DMS53 treated with DMSO at 0.1 percent for 48 hours (cell line): ENCODE measurements around the gene TMEM198.

Experiments used
- DNase-seq: peaks from one replicate; lab custom pipeline; 2025; ENCODE audit not compliant: unreplicated experiment; lab: John Stamatoyannopoulos, UW

TMEM198 gene

DNA sequence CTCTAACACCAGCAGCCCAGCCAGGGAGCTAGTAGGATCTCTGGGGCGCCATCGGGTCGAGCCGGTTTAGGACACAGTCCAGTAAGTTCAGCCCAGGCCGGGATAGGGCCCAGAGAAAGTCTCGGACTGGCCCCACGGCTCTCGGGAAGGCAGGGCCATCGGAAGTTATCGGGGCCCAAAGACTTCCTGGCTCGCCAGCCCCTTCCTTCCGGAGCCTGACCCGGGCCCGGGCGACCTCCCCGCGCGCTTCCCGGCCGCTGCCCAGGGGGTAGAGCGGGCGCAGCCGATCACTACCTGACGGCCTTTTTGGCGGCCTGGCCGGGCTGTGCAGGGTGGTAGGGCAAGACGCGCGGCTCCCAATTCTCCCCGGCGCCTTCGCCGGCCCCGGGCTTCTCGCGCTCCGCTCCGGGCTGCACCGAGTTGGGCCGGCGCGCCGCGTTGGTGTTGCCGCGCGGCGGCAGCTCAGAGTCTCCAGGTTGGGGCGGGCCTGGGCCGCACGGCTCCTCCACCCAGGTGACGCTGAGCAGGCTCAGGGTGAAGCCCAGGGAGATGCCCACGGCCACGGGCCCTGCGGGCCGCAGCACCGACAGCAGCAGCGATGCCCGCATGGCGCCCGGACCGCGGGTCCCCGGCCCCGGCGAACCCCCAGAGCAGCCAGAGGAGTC, 765 bp upstream of the TMEM198 start:
- peak; percentile 14 for DNase-seq

DNA sequence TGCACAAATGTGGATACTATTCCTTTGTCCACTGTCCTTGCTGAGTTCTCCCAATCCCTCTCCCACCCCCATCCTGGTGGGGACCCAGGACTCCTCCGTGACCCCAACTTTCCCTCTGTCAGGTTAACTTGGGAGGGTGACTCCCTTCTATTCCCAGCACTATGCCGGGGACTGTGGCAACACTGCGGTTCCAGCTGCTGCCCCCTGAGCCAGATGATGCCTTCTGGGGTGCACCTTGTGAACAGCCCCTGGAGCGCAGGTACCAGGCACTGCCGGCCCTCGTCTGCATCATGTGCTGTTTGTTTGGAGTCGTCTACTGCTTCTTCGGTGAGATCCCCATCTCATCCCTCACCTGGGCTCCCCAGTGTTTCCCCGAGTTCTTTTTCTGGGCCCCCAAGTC, 739 bp downstream of the TMEM198 start:
- no peak for DNase-seq

DNA sequence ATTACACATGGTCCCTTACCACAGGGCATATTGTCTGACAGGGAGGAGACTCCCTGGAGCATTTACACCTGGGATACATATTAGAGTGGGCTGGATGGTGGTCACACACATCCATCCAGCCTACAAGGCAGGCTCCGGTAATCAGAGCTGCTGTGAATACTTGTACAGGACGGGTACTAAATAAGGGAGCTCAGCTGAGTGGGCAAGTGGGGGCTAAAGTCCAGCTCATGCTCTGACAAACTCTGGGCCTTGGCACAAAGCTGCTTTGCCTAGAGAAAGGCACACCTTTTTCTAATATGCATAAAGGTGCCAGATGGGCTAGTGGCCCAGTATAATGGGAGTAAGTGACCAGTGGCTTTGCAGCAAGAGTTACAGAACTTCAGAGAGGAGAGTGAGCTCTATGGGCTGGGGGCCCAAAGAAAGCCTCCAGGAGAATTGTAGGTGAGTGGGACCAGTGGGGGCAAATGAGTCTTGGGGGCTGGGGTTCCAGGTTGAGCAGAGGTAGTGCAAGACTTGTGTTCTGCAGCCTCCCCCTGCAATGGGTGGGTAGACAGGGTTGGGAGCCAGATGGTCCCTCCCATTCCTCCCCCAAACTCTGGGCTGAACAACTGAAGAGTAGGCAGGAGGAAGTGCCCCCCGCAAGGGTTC, 1.6 kb downstream of the TMEM198 start:
- DNase-seq: no peak

DNA sequence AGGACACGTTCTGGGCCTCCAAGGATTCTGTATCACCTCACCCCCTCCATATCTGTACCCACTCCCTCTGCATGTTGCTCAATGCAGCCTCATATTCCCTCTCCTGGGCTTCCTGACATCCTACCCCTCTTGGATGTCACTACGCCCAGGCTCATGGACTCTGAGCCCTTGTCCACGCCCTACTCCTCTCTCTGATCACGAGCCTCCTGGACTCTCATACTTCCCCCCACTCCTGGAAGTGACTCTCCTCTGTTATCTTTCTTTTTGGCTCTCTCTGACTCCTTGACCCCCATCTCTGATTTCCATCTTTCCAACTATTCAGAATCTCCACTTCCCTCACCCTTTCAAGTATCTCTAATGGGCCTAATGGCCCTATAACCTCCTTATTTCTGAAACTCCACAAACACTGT, 2.1 kb downstream of the TMEM198 start:
- no peak for DNase-seq

DNA sequence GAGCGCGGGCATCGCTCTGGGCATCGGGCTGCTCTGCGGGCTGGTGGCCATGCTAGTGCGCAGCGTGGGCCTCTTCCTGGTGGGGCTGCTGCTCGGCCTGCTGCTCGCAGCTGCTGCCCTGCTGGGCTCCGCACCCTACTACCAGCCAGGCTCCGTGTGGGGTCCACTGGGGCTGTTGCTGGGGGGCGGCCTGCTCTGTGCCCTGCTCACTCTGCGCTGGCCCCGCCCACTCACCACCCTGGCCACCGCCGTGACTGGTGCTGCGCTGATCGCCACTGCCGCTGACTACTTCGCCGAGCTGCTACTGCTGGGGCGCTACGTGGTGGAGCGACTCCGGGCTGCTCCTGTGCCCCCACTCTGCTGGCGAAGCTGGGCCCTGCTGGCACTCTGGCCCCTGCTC, 3.8 kb downstream of the TMEM198 start:
- DNase-seq: no peak

DNA sequence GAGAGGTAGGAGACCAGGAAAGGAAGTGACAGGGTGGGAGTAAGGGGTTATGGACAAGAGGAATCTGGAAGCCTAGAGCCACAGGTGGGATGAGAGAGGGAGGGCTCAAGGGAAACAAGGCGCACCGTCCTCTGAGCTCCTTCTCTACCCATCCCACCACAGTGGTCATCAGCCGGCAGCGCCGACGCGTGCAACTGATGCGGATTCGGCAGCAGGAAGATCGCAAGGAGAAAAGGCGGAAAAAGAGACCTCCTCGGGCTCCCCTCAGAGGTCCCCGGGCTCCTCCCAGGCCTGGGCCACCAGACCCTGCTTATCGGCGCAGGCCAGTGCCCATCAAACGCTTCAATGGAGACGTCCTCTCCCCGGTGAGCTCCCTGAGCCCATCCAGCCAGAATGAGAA, 5.2 kb downstream of the TMEM198 start:
- no peak for DNase-seq

DNA sequence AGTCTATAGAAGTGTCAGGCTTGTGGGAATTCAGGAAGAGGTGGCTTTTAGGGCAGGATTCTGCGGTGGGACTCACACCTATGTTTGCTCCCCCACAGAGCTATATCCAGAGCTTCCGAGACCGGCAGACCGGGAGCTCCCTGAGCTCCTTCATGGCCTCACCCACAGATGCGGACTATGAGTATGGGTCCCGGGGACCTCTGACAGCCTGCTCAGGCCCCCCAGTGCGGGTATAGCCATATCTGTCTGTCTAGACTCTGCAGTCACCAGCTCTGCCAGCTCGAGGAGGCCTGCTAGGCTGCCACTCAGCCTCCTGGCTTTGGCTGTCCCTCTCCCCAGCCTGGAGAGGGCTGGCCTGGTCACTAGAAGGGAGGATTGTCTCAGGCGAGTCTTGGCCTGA, 5.8 kb downstream of the TMEM198 start:
- DNase-seq: no peak

DNA sequence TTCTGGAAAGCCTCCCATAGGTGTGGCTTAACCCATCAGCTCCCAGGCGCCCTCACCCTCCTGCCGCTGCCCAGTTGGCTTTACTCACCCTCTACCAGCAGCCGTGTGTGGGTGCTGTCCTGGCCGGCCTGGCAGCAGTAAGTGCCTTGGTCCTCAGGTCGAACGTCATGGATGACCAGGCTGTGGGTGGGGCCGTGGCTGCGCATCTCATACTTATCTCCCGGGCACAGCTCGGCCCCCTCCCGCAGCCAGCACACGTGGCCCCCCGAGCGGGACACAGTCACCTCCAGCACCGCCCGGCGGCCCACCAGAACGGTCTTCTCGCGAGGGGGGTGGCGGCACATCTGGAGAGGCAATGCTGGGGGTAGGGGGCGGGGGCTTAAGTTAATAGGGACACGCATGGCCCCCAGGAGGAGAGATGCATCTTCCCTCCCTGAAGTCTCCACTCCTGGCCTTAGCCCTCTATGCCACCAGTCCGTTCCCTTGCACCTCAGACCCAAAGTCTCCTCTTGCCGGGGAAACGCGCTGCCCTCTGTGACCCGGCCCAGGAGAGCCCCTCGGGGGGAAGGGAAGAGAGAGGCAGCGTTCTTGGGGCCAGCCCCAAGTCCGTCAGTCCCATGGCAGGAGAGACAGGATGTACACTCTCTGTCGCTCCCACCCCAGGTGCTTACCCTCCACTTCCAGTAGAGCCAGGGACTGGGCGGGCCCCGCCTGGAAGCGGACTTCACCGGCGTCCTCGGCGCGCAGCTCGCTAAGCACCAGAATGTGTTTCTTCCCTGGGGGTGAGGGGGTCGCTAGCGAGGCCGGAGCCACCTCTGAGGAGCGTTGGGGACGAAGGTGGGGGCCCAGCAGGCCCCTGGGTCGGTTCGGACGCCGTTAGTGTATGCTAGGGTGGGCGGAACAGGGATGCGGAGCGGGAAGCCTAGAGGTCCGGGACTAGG, 7.9 kb downstream of the TMEM198 start:
- peak; percentile 50 for DNase-seq

DNA sequence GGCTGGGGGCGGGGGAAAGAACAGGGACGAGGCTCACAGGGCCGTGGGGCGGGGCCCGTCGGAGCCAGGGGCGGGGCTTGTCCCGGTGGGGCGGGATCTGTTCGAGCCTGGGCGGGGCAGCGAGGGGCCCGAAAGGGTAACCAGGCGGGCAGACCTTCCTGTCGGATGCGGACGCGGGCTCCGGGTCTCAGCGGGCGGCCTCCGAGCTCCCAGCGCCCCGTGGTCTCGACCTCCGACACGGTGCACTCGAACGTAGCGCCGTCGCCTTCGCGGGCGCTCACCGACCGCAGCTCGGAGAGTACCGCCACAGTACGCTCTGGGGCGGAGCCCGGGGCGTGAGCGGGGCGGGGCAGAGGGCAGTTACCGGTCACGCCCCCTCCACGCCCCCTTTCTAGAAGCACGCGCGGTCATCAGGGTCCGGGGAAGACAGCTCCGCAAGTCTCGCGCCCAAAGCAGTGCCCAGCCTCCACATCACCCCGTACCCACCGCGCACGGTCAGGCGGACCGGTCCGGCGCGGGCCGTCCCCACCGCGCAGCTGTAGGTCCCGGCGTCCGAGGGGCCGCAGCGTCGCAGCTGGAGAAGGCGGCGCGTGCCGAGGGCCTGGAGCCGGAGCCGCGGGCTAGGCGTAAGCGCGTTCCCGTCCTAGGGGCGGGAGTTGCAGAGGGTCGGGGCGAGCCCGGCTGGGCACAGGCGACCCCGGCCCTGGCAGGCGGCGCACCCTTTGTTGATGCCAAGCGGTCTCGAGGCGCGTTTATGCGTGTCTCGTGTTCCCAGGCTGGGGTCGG, 8.7 kb downstream of the TMEM198 start:
- peak; percentile 66 for DNase-seq

DNA sequence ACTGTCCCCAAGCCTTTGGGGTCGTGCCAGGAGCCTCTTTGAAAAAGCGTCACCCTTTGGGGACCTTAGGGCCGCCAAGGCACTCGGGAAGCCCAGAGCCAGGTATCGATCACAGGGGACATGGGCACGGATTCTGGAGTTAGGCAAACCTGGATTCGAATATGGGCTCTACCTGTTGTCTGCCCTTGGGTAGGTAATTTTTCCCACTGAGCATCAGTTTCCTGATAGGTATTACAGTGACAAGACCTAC, 9.3 kb downstream of the TMEM198 start:
- DNase-seq: no peak

DNA sequence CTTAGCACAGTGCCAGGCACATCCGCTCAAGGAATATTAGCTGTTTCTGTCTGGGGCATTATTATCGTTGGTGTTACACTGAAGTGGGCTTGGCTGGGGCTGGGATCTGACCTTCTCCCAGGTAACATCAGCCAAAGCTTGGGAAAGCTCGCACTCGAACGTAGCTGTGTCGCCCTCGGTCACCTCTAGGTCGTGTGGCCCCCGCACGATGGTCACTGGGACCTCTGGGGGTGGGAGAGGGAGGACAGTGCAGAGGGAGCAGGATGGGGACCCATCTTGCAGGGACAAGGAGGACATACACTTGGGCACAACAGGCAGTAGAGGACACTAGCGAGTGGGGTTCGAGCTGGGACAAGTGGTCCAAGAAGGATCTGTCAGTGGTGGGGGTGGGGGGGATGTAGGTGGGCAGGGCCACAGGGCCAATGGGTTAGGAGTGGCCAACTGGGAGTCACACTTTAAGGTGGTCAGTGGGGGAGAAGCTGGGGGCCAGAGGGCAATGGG, 9.7 kb downstream of the TMEM198 start:
- DNase-seq: no peak

DNA sequence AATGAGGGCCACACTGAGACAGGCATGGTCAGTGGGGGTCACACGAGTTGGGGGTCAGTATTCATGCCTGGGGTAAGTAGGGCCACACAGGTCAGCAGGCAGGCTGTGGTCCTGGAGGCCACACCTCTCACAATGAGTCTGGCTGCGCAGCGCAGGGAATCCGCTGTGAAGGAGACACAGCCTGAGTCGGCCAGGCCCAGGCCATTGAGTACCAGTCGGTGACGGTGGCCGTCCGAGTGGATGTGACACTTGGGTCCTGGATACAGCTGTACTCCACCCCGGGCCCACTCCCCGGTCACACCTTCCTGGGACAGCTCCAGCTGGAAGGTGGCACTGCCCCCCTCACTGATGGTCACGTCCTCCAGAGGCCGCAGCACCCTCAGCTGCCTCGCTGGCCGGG, 10.5 kb downstream of the TMEM198 start:
- DNase-seq: no peak

DNA sequence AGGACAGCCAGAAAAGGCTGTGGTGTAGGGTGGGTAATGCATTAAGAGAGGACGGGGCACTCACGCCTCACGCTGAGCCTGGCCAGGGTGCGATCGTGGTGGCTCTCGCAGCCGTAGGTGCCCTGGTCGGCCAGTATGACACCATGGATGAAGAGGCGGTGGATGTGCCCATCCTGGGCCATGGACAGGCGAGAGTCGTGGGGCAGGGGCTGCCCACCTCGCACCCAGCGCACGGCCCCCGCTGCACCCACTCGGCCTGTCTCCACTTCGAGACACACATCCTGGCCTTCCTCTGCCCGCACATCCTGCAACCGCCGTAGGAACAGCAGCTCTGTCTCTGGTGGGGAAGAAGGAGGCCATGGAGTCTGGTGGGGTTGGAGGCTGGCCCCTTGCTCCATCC, 12.1 kb downstream of the TMEM198 start:
- DNase-seq: no peak

DNA sequence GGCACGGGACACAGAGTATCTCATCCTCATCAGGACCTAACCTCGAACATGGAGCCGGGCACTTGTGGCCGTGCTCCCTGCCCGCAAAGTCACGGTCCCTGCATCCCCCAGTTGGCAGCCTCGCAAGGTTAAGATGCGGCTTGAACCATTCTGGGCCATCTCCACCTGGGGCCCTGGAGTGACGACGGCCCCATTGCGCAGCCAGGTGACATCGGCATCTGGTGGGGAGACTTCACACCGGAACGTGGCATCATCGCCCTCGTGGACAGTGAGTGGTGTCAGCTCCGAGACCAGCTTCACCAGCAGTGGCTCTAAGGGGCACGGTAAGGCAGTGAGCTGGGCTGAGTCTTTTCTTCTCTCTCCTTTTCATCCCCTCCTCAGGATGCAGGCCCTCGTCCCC, 12.6 kb downstream of the TMEM198 start:
- DNase-seq: no peak

DNA sequence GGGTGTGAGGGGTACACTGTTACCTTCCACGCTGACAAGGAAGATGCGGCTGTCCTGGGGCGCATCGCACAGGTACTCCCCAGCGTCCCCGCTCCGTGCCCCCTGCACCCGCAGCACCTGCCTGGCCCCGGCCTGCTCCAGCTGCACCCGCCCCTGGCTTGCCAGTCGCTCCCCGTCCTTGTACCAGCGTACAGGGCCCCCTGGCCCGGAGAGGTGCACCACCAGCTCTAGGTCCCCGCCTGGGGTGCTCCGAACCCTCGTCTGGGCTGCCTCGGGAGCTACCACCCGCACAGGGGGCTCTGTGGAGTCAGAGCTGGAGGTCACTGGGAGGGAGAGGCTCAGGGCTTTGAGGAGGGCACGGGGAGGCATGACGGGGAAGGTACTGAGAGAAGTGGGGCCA, 13.5 kb downstream of the TMEM198 start:
- no peak for DNase-seq

DNA sequence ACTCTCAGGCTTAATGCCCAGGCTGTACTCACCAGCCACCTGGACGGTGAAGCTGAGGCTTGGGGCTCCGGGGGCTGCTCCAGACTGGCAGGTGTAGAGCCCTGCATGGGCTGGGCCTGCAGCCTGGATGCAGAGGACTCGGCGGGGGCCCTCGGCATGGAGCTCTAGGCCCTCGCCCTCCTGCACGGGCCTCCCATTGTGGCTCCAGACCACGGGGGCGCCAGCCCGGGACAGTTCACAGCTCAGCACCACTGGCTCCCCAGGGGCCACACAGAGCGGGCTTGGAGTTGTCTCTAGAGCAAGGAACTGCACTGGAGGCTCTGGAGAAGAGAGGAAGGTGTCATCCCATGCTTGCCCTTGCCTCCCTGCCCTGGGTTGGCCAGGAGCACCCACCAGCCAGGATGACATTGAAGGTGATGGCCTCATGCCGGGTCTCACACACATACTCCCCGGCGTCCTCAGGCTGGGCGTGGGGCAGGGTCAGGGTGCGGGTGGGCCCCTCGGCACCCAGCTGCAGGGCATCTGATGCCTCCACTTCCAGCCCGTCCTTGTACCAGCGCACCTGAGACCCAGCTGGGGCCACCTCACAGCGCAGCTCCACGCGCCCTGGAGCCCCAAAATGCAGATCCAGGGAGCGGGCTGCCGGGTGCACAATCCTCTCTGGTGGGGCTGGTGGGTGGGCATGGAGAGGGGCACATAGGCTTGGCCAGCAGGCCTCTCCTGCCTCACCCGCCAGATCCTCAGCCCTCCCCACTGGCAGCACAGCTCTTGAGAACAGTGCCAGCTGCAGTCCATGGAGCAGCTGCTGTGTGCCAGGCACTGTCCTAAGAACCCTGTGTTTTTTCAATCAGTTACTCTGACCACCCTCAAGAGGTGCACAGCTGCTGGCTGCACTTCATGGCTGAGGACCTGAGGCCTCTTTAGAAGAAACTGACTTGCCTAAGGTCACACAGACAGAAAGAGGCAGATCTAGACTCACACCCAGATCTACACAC, 14.3 kb downstream of the TMEM198 start:
- no peak for DNase-seq

DNA sequence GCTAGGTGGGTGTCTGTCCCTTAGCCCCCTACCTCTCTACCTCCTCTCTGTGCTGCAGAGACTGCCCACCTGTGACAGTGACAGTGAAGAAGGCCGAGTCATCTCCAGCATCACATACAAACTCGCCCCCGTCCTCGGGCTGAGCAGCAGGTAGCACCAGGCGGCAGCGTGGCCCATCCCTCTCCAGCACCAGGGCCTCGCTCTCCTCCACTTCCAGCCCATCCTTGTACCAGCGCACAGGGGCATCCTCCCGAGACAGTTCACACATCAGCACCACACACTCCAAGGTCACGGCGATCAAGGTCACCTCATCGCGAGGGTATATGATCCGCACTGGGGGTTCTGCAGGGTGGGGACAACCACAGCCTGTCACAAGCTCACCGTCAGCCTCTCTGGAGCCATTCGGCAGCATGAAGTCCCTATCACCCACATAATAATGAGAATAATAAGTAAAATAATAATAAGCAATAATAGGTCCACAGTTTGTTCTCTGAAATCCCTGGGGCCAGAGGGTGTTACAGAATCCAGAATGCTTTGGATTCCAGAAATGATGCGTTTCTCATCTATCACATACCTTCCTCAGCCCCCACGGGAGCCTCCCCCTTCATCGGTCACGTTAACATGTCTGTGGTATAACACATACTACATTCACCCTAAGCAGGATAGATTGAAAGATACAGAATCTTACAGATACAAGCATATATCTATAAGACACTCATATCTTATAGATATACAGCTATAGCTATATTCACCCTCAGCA, 15.5 kb downstream of the TMEM198 start:
- no peak for DNase-seq

DNA sequence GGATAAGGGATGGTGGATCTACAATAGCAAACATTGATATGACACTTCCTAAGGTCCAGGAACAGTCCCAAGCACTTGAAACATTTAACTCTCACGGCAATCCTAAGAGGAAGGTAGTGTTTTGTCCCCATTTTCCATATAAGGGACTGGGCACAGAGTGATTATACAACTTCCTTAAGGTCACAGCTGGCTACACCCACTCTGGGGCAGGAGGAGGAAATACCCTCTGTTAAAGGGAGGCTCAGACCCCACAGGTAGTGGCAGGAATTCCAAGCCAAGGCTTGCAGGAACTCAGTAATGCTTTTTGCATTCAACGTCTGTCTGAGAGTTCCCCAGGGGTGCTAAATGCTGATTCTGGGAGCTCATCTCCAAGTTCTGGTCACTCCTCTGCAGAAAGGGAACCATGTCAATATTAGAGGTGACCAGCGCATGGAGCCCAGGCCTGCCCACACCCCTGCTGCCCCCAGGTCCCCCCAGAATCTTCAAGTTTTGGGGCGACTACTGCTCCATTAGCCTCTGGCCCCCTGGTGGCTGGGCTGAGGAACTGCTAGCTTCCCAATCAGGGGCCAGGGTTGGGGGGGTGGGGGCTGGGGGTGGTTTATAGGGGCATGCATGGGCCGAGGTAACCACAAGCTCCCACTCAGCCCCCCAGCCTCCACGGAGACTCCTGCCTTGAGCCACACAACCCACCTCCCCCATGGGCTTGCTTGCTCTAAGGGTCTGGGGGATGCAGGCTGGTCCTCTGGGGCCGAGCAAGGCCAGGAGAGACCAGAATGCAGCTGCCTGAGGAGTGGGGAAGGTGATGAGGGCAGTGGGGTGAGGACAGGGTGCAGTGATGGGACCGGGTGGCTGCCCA, 16.4 kb downstream of the TMEM198 start:
- DNase-seq: no peak

DNA sequence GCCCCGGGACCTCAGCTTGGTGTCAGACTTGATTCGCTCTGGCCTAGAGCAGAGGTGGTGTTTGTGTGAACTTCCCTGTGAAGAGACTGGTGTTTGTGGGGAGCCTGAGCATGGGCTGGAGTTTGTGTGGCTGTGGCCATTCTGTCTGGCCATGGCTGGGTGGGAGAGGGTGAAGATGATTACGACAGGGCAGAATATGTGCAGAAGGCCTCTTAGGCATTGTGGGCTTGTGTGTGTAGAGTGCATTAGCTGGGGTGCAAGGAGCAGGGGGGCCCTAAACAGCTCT, 17.0 kb downstream of the TMEM198 start:
- no peak for DNase-seq
